ENCODE results near the gene GZMH.

GRCh38 chr14:24631749-24632335 lies 22.4 kb upstream of the GZMH start:
- TF ChIP-seq, protein P1, sequence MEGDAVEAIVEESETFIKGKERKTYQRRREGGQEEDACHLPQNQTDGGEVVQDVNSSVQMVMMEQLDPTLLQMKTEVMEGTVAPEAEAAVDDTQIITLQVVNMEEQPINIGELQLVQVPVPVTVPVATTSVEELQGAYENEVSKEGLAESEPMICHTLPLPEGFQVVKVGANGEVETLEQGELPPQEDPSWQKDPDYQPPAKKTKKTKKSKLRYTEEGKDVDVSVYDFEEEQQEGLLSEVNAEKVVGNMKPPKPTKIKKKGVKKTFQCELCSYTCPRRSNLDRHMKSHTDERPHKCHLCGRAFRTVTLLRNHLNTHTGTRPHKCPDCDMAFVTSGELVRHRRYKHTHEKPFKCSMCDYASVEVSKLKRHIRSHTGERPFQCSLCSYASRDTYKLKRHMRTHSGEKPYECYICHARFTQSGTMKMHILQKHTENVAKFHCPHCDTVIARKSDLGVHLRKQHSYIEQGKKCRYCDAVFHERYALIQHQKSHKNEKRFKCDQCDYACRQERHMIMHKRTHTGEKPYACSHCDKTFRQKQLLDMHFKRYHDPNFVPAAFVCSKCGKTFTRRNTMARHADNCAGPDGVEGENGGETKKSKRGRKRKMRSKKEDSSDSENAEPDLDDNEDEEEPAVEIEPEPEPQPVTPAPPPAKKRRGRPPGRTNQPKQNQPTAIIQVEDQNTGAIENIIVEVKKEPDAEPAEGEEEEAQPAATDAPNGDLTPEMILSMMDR (IDR thresholded peaks at IDR 0.05; ENCODE audit: borderline replicate concordance, extremely low read depth, low read length, poor library complexity, severe bottlenecking), result no peak
- no peak for TF ChIP-seq EZH2 (IDR thresholded peaks at IDR 0.05; ENCODE audit: borderline replicate concordance, low read depth, low read length, severe bottlenecking)

All from DND-41 (cell line).